Measurements from ENCODE around the gene ITGA4.
"Not testable (repeated sequence)": the region's sequence is repeated elsewhere in the genome, so short reads cannot be mapped to it uniquely, and the experiment has no call there.

ITGA4 gene

DNA sequence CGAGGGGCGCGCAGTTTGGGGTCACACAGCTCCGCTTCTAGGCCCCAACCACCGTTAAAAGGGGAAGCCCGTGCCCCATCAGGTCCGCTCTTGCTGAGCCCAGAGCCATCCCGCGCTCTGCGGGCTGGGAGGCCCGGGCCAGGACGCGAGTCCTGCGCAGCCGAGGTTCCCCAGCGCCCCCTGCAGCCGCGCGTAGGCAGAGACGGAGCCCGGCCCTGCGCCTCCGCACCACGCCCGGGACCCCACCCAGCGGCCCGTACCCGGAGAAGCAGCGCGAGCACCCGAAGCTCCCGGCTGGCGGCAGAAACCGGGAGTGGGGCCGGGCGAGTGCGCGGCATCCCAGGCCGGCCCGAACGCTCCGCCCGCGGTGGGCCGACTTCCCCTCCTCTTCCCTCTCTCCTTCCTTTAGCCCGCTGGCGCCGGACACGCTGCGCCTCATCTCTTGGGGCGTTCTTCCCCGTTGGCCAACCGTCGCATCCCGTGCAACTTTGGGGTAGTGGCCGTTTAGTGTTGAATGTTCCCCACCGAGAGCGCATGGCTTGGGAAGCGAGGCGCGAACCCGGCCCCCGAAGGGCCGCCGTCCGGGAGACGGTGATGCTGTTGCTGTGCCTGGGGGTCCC lies at the start of gene ITGA4:
Gene ITGA4, plus strand, starts transcription at position 266 of the 620 bp plus-strand sequence. Its CDS starts 269 bp downstream, at position 535.
- DNase-seq, result peak; percentile 20

DNA sequence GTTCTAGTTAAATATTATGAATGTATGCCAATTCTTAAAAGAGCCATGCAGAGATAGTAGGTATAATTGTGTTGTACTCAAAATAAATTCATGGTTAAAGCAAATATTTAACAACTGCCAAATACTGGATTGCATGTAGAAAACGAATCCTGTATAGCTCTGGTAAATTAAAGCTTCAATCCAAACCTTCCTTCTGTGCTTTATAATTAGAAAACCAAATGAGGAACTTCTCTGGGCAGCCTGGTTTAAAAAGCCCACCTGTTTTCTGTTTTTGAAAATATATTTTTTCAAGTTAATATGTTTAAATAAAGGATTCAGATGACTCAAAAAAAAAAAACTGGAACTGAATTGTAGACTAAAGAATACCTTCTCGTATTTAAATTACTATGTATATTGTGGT lies 48.3 kb upstream of the ITGA4 start:
- peak; percentile 16 for DNase-seq

DNA sequence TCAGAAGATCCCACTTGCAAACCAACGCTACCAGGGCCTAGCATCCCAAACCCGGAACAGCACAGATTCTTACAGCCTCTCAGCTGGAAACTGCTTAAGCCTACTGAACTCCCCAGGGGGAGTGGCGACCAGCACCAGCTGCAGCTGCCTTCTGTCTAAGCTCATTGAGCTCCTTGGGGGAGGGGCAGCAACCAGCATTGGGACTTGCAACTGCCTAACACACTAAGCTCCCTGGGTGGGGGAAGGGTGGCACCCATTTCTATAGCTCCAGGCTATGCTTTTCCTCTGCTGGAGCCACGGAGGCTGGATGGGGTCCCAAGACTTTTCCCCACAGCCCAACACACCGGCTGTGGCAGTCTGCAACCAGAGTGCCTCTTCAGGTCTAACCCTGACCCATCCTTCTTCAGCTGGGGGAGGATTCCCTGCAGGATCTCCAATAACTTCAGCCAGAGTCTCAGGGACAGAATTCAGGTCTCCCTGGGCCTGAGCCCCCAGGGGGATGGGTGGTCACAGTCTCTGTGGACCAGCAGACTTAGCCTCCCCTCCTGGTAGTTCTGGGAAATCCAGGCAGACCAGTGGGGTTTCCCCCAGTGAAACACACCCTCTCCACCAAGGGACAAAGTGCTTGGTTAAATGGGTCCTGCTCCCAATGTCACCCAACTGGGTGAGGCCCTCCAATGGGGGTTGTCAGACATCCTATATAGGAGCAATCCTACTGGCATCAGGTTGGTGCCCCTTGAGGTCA lies 45.9 kb upstream of the ITGA4 start:
- DNase-seq, result peak; percentile 60

DNA sequence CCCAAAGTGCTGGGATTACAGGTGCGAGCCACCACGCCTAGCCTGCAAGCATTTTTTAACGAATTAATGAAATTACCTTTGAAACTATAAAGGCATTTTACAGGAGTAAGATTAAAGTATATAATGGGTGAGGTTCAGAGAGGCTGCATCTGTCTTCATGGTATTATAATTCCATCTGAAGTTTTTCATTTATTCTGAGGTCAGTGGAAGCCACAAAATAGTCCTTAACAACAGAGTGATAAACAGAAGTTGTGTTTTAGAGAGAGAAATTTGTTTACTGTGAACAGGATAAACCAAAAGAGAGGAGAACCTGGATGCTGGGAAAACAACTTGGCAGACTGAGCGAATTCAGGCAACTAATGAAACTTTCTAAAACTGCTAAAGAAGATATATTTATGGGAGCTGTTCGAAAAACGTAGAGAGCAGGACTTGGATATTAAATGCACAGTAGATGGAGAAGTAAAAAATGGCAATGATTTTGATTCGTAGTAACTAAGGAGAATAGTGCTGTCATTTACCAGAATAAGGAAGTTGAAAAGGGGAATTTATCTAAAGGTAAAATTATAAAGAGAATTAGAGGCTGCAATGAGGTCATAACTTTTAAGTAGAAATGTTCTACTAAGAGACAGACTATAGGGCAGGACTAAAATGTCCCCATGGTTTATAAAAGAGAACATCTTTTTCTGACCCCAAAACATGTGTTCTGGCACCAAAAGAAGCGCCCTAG lies 37.9 kb upstream of the ITGA4 start:
- no peak for DNase-seq

DNA sequence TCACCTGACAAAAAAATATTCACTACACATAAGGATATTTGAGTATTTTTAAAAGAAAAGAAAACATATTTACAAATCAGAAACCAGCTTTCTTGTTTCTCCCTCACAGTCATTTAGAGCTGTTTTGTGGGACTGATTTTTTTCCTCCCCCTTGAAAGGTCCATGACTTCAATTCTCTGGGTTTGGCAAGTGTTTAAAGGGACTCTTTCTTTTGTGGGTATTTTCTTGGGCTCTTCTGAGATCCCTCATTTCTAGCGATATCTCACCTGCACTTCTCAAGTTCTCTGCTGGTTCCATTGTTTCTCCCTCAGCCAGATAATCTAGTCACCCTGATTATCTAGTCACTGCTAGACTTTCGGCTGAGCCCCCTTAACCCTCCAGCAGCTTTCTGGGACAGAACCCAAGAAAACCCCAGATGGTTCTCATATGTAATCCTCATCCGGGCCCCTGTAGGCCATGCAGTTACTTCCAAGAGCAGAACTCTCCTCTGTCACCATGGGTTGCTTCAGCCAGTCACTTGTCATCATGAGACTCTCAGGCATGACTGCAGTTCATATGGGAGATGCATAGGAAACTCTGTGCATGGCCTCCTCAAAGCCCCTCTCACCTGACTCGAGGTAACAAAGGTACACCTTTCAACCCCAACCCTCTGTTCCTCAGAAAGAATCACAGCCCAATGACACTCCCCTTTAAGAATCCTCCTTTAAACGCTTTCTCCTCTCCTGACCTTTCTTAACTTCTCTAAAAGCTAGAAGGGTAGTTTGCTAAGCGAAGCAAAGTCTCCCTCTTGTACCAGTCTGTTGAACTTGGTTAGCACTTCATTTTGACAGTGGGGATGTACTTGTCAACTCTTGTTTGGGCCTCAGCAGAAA lies 36.7 kb upstream of the ITGA4 start:
- no peak for DNase-seq

DNA sequence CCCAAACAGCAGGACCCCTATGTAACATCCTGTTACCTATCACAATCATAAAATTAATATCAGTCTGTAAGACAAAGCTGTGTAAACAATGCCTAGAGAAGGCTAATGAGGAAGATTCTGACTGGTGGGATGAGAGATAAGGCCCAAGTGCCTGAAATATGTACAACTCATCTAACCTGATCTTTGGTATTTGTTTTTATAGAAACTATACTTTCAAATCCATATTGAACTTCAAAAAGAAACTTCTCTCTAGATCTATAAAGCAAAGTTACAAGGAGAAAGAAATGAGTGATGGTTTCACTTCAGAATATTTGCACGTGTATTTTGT lies 36.1 kb upstream of the ITGA4 start:
- no peak for DNase-seq

DNA sequence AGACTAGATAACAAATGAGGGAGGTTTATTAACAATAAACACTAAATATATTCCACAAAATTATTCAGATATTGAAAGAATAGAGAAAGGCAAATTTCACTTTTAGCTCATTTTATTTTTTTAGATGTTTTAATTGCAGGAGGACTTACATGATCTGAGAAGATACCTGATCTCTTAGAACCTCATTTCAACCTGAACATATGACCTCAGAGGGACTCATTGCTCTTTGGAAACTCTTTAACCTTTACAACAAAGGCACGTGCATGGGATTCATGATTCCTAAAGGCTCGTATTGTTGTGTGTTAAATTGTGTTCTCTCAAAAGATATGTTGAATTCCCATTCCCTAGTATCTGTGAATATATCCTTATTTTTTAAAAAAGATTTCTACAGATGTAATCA lies 35.7 kb upstream of the ITGA4 start:
- no peak for DNase-seq

DNA sequence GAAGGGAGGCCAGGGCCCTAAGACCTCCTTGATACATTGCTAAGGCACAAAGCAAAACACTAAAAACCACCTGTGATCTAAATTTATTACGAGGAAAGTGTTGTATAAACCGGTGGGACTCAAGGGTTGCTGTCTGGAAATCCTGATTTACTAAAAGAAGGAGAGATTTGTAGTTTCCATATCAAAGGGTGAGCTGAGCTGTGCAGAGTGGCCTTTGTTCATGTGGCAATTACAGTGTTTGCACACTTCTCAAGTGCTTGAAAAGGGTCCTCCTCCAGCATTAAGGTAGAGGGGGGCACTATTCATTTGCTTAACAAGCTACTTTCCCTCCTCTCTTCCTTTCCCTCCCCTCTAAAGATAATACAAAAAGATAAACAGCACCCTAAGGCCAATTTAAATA lies 30.5 kb upstream of the ITGA4 start:
- peak; percentile 76 for DNase-seq

DNA sequence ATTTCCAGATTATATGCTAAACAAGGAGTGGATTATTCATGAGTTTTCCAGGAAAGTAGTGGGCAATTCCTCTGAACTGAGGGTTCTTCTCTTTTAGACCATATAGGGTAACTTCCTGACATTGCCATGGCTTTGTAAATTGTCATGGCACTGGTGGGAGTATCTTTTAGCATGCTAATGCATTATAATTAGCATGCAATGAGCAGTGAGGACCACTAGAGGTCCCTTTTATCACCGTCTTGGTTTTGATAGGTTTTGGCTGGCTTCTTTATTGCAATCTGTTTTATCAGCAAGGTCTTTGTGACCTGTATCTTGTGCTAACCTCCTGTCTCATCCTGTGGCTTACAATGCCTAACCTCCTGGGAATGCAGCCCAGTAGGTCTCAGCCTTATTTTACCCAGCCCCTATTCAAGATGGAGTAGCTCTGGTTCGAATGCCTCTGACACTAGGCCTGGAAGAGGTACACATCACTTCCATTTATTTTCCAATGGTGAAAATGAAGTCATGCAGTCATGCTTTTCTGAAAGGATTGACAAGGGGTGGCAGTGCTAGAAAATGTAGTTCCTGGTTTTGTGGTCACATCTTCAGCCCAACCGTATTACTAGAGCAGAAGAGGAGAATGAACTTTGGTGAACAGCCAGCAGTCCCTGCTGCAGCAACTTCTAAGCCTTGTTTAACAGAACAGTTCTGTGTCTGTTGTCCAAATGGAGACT lies 26.6 kb upstream of the ITGA4 start:
- DNase-seq, result no peak

DNA sequence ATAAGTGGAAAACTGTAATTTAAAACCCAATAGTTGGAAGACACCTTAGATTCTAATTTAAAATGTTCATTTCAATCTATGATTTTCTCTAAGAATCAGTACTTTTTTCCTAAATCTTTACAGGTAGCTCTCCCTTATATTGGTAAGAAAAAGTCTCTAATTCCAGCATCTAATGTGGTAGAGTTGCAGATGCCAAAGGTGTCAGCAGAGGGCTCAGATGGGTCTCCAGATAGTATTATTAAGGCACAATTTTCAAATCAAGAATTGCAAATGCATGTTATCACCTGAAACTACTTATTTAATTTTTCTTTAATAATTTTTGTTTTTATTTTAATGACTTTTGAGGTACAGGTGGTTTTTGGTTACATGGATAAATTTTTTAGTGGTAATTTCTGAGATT lies 25.5 kb upstream of the ITGA4 start:
- no peak for DNase-seq

DNA sequence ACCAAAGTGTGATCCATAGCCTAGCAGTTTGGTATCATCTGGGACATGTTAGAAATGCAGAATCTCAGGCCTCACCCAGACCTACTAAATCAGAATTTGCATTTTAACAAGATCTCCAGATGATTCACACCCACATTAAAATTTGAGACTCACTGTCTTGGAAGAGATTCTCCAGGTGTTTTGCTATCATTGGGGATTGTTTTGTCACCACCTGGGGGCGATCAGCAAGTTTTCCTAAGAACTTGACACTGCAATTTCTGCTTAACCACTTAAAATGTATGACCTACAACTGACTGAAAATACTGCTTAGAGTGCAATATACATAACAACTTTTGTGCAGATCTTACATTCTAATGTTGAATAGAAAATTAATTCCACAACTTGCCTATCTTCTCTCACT lies 18.9 kb upstream of the ITGA4 start:
- DNase-seq, result no peak

DNA sequence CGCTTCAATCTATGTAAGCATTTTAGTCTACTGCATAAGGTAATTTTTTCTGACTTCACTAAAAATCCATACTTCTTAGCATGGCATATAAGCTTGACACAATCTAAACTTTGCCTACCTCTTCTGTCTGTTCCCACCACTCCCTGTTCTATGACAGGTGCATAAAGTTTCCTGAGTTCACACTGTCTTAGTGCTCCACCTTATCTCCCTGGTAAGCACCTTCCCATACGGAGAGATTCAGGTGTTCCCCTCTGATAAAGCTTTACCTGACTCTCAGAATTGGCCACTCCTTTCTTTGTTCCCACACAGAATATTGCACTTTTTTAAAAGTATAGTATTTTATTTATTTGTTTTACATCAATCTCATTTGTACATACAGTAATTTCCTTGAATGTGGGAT lies 16.8 kb upstream of the ITGA4 start:
- no peak for DNase-seq

DNA sequence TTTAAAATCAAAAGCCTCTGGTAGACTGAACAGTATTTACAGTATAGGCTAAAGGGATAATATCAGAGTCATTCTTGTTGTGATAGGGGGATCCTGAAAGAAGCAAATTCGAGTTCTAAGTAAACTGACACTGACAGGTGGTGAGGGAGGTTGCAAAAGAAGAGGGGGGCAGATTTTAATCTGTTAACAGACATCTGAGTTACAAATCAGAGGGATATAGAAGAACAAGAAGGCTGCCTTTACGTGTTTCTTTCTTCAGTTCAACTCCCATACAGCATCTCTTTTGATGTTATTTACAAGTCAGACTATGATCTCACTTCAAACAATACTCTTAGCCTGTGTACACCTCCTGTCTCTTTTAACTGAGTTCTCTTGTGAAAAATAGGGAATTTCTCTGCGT lies 16.3 kb upstream of the ITGA4 start:
- no peak for DNase-seq

DNA sequence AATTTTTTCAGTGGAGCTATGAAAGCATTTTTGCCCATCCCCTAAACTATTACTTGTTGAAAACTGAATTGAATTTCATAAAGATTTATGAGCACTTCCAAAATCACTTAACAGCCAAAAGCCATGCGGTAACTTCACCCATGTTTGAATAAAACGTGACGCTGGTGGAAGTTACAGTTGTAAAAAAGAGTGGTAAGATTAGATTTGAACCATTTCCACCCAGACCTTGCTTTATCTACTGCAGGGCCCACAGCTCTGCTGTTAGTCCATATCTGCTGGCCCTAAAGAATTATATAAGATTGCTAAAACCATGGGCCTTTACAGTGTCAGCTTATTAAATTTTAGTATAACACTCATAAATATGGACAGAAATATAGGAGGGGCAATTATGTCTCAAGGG lies 15.5 kb upstream of the ITGA4 start:
- no peak for DNase-seq

DNA sequence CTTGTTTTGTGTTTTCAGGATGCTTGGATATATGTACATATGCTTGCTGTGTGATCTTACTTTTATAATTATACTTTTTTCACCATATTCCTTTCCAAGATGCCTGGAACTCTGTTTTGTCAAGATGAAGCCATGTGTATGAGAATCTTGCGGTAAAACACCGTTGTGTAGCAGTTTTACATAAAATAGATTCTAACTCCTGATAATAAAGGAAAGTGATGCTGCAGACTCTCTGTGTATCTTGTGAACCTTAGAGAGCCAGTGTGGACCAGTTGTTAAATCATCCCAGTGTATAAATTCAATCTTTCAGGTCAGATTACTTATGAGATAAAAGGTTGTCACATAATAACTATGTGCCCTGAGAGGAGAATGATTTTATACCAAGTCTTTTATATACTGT lies 12.5 kb upstream of the ITGA4 start:
- DNase-seq, result no peak

DNA sequence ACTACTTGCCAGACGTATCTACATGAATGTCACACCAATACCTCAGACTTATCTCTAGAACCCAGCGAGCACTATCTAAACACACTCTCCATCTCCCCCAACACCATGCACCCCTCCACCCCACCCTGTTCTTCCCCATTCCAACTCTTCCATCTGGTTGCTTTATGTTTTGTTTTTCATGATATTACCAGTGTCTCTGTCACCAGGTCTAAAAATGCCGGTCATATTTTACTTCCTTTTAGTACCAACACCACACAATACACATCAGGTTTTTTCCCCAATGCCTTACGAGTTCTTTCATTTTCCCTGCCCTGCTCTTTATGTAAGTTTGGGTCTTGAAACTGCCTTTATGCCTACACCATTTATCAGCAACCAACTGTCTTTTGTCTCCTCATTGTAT lies 10.2 kb upstream of the ITGA4 start:
- DNase-seq, result no peak

DNA sequence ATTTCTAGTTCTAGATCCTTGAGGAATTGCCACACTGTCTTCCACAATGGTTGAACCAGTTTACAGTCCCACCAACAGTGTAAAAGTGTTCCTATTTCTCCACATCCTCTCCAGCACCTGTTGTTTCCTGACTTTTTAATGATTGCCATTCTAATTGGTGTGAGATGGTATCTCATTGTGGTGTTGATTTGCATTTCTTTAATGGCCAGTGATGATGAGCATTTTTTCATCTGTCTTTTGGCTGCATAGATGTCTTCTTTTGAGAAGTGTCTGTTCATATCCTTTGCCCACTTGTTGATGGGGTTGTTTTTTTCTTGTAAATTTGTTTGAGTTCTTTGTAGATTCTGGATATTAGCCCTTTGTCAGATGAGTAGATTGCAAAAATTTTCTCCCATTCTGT lies 7.9 kb upstream of the ITGA4 start:
- not testable (repeated sequence) for DNase-seq

DNA sequence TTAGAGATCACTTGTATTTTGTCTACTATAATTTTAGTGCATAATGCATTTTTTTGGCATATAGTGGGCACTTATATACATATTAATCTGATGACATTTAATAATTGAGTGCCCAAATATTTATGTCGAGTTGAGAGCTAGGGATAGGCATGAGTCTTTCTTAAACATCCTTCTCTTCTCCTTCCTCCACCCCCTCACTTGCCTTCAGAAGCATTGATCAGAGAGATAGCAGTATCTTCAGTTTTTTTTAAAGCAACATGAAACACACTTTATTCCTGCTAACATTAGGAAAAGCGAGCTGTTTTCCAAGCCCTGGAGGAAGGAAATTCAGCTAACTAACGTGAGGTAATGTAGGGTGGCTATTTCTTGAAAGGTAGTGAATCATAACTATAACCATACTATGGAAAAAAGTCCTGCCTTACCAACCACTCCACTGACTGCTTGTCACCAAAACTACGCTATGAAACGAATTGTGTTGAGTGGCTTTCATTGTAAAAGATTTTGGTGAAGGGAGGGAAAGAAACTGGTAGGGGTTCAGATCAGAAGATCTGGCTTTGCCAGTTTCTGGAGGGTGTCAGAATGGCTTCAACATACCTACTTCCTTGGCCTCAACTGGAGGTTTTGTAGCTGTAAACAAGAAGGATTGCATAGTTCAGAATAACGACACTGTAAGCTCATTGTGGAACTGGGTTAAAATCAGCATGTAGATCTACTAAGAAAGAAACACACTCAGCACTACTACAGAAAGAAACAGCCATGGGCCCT lies 2.3 kb upstream of the ITGA4 start:
- DNase-seq, result no peak

DNA sequence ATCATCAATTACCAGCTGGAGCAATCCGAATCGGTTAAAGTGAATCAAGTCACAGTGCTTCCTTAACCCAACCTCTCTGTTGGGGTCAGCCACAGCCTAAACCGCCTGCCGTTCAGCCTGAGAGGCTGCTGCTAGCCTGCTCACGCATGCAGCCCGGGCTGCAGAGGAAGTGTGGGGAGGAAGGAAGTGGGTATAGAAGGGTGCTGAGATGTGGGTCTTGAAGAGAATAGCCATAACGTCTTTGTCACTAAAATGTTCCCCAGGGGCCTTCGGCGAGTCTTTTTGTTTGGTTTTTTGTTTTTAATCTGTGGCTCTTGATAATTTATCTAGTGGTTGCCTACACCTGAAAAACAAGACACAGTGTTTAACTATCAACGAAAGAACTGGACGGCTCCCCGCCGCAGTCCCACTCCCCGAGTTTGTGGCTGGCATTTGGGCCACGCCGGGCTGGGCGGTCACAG lies 496 bp upstream of the ITGA4 start:
- DNase-seq, result no peak

DNA sequence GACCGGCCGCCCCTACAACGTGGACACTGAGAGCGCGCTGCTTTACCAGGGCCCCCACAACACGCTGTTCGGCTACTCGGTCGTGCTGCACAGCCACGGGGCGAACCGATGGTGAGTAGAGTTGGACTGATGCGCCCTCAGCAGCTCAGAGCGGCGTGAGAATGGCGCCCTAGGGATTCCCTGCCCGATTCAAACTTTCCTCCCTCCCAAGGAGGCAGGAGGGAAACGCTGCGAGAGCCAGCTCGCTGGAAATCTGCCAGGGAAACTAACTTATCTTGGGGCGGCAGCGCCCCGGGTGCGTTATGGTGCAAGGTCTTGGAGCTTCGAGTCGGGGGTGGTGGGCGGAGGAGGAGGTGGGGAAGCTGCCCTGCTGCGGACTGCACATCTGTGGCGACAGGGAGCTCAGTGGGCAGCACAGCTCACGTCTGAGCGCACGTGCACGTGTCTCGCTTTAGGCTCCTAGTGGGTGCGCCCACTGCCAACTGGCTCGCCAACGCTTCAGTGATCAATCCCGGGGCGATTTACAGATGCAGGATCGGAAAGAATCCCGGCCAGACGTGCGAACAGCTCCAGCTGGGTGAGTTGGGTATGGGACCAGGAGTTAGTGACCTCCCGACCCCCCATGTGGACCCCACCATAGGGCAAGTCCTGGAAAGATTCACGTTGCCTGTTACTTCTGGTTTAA lies 697 bp downstream of the ITGA4 start:
- DNase-seq, result no peak

DNA sequence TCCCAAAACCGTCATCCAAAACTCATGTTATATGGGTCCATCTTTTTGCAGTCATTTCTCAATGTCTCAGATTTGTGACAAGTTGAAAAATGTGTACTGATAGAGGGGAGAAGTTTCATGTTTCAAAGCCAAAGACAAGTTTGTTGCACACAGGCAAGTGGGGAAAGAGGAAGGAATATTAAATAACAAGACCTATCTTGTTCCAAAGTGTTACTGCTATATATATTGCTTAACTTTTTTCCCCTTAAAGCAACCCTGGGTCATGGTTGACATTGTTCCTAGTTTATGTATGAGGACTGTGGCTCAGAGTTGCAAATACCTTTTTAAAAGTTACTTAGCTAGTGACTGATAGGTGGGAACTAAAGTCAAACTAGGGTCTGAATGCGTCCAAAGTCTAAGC lies 1.7 kb downstream of the ITGA4 start:
- no peak for DNase-seq
